ELR (cell line): ENCODE data around the gene KRTAP16-1.
"Not testable (repeated sequence)": the region's sequence is repeated elsewhere in the genome, so short reads cannot be mapped to it uniquely, and the experiment has no call there.

Experiments
- DNase-seq: peaks from one replicate; pipeline ENCODE4 v3.0.0-alpha.2; 2015; ENCODE audit warnings: low read depth

Gene KRTAP16-1

GRCh38 chr17:41308918-41309359 lies at the start of gene KRTAP16-1:
KRTAP16-1 (minus strand) TSS chr17:41309309; CDS start chr17:41309253, 56 bp downstream.
- DNase-seq: no peak

GRCh38 chr17:41354536-41354935 lies 45.4 kb upstream of the KRTAP16-1 start:
- DNase-seq: no peak

GRCh38 chr17:41352597-41353366 lies 43.7 kb upstream of the KRTAP16-1 start:
- no peak for DNase-seq

- DNase-seq: no peak
These were observed 42.1 kb upstream of the KRTAP16-1 start for GRCh38 chr17:41351177-41351576.

- not testable (repeated sequence) for DNase-seq
These were observed 41.3 kb upstream of the KRTAP16-1 start, which contains the start of gene KRT33A for GRCh38 chr17:41350381-41350878. KRT33A (minus strand) TSS chr17:41350828; CDS start chr17:41350767, 61 bp downstream.

- no peak for DNase-seq
These were observed 39.0 kb upstream of the KRTAP16-1 start for GRCh38 chr17:41347869-41348760.

GRCh38 chr17:41346421-41346820 lies 37.3 kb upstream of the KRTAP16-1 start:
- not testable (repeated sequence) for DNase-seq

GRCh38 chr17:41345992-41346391 lies 36.9 kb upstream of the KRTAP16-1 start:
- no peak for DNase-seq

GRCh38 chr17:41343029-41343428 lies 33.9 kb upstream of the KRTAP16-1 start:
- no peak for DNase-seq

GRCh38 chr17:41340934-41341861 lies 32.1 kb upstream of the KRTAP16-1 start:
- DNase-seq: no peak

GRCh38 chr17:41340494-41340893 lies 31.4 kb upstream of the KRTAP16-1 start:
- no peak for DNase-seq

GRCh38 chr17:41339571-41340172 lies 30.6 kb upstream of the KRTAP16-1 start:
- DNase-seq: no peak

- peak; percentile 26 for DNase-seq
These were observed 29.9 kb upstream of the KRTAP16-1 start for GRCh38 chr17:41338961-41339485.

GRCh38 chr17:41335747-41336146 lies 26.6 kb upstream of the KRTAP16-1 start:
- DNase-seq: no peak

GRCh38 chr17:41334385-41335305 lies 25.5 kb upstream of the KRTAP16-1 start:
- no peak for DNase-seq

GRCh38 chr17:41333836-41334235 lies 24.7 kb upstream of the KRTAP16-1 start:
- no peak for DNase-seq

- no peak for DNase-seq
These were observed 24.0 kb upstream of the KRTAP16-1 start for GRCh38 chr17:41333098-41333497.

- DNase-seq: no peak
These were observed 23.1 kb upstream of the KRTAP16-1 start for GRCh38 chr17:41332239-41332638.

GRCh38 chr17:41331606-41332005 lies 22.5 kb upstream of the KRTAP16-1 start:
- DNase-seq: no peak
